NCI-H510A treated with DMSO at 0.1 percent for 48 hours (cell line): ENCODE measurements around the gene NPEPPS.

Experiments used
- DNase-seq: peaks from one replicate; lab custom pipeline; 2025; lab: John Stamatoyannopoulos, UW

NPEPPS gene

GRCh38 chr17:47630614-47631013 lies 99.7 kb downstream of the NPEPPS start:
- no peak for DNase-seq

GRCh38 chr17:47632991-47633390 lies 102.1 kb downstream of the NPEPPS start:
- no peak for DNase-seq

- DNase-seq = no peak
These were observed 103.1 kb downstream of the NPEPPS start for GRCh38 chr17:47633996-47634395.

- no peak for DNase-seq
These were observed 104.0 kb downstream of the NPEPPS start for GRCh38 chr17:47634870-47635269.

GRCh38 chr17:47635734-47636133 lies 104.8 kb downstream of the NPEPPS start:
- DNase-seq = no peak

- no peak for DNase-seq
These were observed 105.5 kb downstream of the NPEPPS start for GRCh38 chr17:47636273-47637030.

GRCh38 chr17:47638903-47639302 lies 108.0 kb downstream of the NPEPPS start:
- no peak for DNase-seq

GRCh38 chr17:47640076-47640475 lies 109.2 kb downstream of the NPEPPS start:
- DNase-seq = no peak

- DNase-seq = no peak
These were observed 110.3 kb downstream of the NPEPPS start for GRCh38 chr17:47641202-47641601.

- DNase-seq = no peak
These were observed 112.2 kb downstream of the NPEPPS start for GRCh38 chr17:47643116-47643515.

GRCh38 chr17:47644324-47644723 lies 113.4 kb downstream of the NPEPPS start:
- DNase-seq = no peak

- peak; percentile 98 for DNase-seq
These were observed 118.5 kb downstream of the NPEPPS start, which contains the start of gene KPNB1 for GRCh38 chr17:47649153-47649971. Gene KPNB1, plus strand, starts transcription at chr17:47649919. Its CDS starts 326 bp downstream, at chr17:47650245.

- DNase-seq = peak; percentile 57
These were observed 119.1 kb downstream of the NPEPPS start for GRCh38 chr17:47649972-47650524.

- DNase-seq = peak; percentile 93
These were observed 119.9 kb downstream of the NPEPPS start for GRCh38 chr17:47650525-47651522.

GRCh38 chr17:47651704-47652103 lies 120.8 kb downstream of the NPEPPS start:
- DNase-seq = no peak

- DNase-seq = no peak
These were observed 121.7 kb downstream of the NPEPPS start for GRCh38 chr17:47652570-47652969.

- DNase-seq = no peak
These were observed 122.5 kb downstream of the NPEPPS start for GRCh38 chr17:47653442-47653841.

- no peak for DNase-seq
These were observed 124.1 kb downstream of the NPEPPS start for GRCh38 chr17:47654991-47655390.

GRCh38 chr17:47660064-47660492 lies 129.2 kb downstream of the NPEPPS start:
- no peak for DNase-seq

- DNase-seq = peak; percentile 61
These were observed 133.2 kb downstream of the NPEPPS start for GRCh38 chr17:47663912-47664623.

- no peak for DNase-seq
These were observed 133.7 kb downstream of the NPEPPS start for GRCh38 chr17:47664624-47664941.
